ENCODE measurements around the gene GLI1.
"Not testable (repeated sequence)": the region's sequence is repeated elsewhere in the genome, so short reads cannot be mapped to it uniquely, and the experiment has no call there.

Gene GLI1

DNA sequence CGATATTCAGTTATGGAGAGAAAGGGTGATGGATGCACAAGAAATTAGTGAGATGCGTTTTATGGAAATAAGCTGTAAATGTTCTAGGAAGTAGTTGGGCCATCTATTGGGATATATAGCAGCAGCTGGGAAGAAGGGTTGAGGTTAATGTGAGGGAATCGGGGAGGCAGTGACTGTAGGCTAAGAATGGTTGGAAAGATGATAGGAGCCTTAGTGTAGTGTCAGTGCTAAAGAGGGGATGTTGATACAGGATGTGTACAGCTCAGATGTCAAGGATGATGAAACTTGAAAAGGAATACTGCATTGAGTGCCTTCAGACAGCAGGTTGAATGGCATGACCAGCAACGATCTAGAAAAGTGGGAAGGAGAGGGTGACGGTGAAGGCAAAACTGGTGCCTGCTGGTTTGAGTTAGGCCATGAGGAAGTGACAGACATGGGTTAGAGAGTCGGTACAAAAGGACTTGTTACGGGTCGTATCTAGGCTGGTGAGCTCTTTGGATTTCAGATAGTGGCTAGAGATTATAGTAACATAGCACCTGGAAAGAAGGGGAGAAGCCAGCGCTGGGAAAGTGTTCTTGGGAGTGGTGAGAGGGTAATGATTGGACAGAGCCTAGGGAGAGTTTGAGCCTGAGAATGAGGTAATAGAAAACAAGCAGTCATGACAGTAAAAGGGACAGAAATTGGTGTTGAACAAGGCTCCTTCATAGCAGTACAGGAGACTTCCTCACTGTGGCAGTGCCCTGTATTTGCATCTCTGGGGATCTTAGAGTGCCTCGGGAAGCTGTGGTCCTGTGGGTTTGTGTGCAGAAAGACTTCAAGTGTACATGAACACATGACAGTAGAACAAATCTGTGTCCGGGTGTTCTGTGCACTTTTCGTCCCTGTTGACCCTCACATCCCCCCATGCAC is 37.9 kb downstream of the GLI1 start:
- DNase-seq (ENCODE audit: low read depth in 2 of 2), result no peak

GRCh38 chr12:57498132-57498502 is 38.5 kb downstream of the GLI1 start:
- no peak for DNase-seq (ENCODE audit: low read depth in 2 of 2)

GRCh38 chr12:57498571-57498970 is 39.0 kb downstream of the GLI1 start:
- no peak for DNase-seq (ENCODE audit: low read depth in 2 of 2)

- DNase-seq (ENCODE audit: low read depth in 2 of 2), result no peak
Observed at GRCh38 chr12:57500213-57500612, 40.6 kb downstream of the GLI1 start.

DNA sequence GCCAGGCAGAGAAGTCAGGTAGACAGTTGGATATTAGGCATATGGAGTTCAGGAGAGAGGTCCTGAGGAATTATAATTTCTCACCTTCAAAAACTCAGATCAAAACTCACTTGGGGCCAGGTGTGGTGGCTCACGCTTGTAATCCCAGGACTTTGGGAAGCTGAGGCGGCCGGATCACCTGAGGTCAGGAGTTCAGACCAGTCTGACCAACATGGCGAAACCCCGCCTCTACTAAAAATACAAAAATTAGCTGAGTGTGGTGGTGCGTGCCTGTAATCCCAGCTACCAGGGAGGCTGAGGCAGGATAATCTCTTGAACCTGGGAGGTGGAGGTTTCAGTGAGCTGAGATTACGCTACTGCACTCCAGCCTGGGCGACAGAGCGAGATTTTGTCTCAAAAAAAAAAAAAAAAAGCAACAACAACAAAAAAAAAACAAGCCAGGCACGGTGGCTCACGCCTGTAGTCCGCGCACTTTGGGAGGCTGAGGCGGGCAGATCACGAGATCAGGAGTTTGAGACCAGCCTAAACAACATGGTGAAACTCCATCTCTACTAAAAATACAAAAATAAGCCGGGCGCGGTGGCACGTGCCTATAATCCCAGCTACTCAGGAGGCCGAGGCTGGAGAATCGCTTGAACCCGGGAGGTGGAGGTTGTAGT is 42.9 kb downstream of the GLI1 start:
- not testable (repeated sequence) for DNase-seq (ENCODE audit: low read depth in 2 of 2)

GRCh38 chr12:57506541-57506940 is 47.0 kb downstream of the GLI1 start:
- not testable (repeated sequence) for DNase-seq (ENCODE audit: low read depth in 2 of 2)

DNA sequence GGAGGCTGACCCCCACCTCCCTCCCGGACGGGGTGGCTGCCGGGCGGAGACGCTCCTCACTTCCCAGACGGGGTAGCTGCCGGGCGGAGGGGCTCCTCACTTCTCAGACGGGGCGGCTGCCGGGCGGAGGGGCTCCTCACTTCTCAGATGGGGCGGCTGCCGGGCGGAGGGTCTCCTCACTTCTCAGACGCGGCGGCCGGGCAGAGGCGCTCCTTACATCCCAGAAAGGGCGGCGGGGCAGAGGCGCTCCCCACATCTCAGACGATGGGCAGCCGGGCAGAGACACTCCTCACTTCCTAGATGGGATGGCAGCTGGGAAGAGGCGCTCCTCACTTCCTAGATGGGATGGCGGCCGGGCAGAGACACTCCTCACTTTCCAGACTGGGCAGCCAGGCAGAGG is 48.2 kb downstream of the GLI1 start:
- DNase-seq (ENCODE audit: low read depth in 2 of 2), result not testable (repeated sequence)

DNA sequence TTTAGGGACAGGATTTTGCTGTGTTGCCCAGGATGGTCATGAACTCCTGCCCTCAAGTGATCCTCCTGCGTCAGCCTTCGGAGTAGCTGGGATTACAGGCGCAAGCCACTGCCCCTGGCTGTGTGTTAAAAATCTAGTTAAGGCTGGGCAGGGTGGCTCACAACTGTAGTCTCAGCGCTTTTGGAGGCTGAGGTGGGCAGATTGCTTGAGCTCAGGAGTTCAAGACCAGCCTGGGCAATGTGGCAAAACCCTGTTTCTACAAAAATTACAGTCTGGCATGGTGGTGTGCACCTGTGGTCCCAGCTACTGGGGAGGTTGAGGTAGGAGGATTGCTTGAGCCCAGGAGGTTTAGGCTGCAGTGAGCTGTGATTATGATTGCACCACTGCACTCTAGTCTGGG is 51.6 kb downstream of the GLI1 start:
- no peak for DNase-seq (ENCODE audit: low read depth in 2 of 2)

- no peak for DNase-seq (ENCODE audit: low read depth in 2 of 2)
Observed at GRCh38 chr12:57511588-57512325, 52.2 kb downstream of the GLI1 start.

- DNase-seq (ENCODE audit: low read depth in 2 of 2), result no peak
Observed at GRCh38 chr12:57512665-57513064, 53.1 kb downstream of the GLI1 start.

GRCh38 chr12:57513266-57513665 is 53.7 kb downstream of the GLI1 start:
- no peak for DNase-seq (ENCODE audit: low read depth in 2 of 2)

- DNase-seq (ENCODE audit: low read depth in 2 of 2), result not testable (repeated sequence)
Observed at GRCh38 chr12:57513677-57514076, 54.1 kb downstream of the GLI1 start.

DNA sequence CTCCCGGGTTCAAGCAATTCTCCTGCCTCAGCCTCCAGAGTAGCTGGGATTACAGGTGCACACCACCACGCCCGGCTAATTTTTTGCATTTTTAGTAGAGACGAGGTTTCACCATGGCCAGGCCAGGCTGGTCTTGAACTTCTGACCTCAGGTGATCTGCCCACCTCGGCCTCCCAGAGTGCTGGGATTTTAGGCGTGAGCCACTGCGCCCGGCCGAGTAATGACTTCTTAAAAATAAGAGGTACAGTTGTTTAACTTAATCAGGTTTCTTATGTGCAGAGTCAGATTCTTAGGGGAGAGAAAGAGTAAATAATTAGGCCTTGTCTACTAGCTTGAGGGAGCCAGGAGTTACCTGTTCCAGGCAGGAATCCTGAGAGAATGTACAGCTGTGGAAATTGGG is 54.7 kb downstream of the GLI1 start:
- not testable (repeated sequence) for DNase-seq (ENCODE audit: low read depth in 2 of 2)

DNA sequence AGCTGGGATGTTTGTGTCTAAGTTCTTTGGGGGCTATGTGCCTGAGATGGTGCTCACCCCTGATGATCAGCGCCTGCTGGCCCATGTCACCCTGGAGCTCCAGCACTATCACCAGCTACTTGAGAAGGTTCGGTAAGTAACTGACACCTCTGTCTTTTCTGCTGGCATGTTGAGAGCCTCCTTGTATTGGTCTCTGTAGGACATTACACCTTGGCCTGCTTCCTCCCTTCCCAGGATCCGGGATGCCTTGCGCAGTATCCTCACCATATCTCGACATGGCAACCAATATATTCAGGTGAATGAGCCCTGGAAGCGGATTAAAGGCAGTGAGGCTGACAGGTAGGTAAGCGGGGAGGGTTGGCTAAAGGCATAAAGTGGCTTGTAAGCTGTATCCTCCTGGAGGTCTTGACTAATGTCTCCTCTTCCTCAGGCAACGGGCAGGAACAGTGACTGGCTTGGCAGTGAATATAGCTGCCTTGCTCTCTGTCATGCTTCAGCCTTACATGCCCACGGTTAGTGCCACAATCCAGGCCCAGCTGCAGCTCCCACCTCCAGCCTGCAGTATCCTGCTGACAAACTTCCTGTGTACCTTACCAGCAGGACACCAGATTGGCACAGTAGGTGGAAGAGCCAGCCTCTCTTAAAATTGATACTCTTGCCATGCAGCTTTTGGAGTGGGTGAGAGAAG is 55.3 kb downstream of the GLI1 start:
- DNase-seq (ENCODE audit: low read depth in 2 of 2), result no peak

DNA sequence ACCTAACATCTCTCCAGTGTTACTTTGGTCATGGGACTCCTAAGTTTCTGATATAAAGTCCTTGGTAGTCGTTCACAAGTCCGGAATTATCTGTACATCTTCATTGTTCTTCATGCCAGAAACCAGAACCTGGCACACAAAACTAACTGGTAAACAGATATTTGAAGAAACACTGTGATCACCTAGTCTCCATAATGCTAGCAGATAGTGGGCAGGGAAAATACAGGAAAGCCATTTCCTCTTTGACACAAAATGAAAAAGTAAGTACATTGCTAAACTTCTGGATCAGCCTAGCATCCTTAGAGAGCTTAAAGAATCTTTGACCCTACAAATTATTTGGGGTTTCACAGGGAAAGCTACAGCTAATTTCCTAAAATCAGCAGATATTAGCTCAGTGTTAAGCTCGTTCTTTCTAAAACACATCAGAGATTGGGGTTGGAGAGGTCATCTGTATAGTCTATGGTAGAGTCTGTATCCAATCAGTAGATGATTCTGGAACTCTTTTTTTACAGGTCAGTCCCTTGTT is 55.9 kb downstream of the GLI1 start:
- DNase-seq (ENCODE audit: low read depth in 2 of 2), result no peak

DNA sequence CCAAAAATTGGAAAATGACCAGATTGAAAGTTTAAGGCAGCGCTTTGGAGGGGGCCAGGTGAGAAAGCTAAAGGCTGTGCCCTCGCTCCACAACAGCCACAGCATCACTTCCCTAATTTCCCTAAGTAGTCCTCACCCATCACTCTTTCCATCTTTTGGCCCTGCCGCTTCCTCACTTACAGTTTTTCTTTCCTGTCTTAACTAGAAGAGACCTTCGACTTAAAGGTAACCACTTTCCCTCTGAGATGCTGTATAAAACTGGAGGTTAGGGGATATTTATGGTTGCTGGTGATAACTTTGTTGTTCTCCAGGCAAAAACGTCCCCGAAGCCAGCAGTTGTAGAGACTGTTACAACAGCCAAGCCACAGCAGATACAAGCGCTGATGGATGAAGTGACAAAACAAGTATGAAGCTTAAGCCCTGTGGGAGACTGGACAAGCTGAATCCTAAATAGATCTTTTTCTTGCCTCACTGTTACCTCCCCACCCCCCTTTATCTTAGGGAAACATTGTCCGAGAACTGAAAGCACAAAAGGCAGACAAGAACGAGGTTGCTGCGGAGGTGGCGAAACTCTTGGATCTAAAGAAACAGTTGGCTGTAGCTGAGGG is 56.5 kb downstream of the GLI1 start:
- DNase-seq (ENCODE audit: low read depth in 2 of 2), result no peak

DNA sequence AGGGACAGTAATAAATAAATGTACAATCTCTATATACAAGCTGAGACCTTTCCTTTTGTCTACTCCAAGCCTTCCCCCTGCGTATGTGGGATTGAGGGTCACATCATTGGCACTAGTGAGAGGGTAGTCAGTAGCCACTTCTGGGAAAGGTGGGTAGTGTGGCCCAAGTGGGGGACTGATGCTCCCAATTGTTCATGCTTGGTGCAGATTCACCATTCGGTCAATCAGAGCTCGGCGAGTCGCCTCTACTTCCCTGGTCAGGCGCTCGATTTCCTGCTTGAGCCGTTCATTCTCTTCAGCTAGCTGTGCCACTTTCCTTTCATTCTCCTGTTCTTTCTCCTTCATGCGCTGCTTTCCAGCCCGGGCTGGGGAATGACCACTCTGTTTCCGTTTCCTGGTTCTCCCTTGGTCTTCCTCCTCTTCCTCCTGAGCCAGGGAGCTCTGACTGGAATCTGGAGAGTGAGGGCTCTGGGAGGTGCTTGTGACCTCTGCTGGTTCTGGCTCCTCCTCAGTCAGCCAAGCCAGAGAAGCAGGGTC is 57.1 kb downstream of the GLI1 start:
- DNase-seq (ENCODE audit: low read depth in 2 of 2), result no peak

GRCh38 chr12:57517187-57517586 is 57.6 kb downstream of the GLI1 start:
- DNase-seq (ENCODE audit: low read depth in 2 of 2), result no peak

- not testable (repeated sequence) for DNase-seq (ENCODE audit: low read depth in 2 of 2)
Observed at GRCh38 chr12:57517718-57518117, 58.1 kb downstream of the GLI1 start.

GRCh38 chr12:57518176-57518919 is 58.8 kb downstream of the GLI1 start:
- DNase-seq (ENCODE audit: low read depth in 2 of 2), result no peak

Measured in activated CD4-positive, alpha-beta T cell treated with anti-CD3 and anti-CD28 coated beads for 24 hours (primary cell).